GM21717 (cell line): ENCODE results near the gene MPND.

ENCODE experiments used
- ATAC-seq: cut with Tn5 transposase; IDR thresholded peaks from one replicate; pipeline ENCODE4 v1.9.1; 2021; ENCODE audit warnings: mild to moderate bottlenecking, moderate library complexity; ENCODE audit not compliant: unreplicated experiment

The MPND gene

DNA sequence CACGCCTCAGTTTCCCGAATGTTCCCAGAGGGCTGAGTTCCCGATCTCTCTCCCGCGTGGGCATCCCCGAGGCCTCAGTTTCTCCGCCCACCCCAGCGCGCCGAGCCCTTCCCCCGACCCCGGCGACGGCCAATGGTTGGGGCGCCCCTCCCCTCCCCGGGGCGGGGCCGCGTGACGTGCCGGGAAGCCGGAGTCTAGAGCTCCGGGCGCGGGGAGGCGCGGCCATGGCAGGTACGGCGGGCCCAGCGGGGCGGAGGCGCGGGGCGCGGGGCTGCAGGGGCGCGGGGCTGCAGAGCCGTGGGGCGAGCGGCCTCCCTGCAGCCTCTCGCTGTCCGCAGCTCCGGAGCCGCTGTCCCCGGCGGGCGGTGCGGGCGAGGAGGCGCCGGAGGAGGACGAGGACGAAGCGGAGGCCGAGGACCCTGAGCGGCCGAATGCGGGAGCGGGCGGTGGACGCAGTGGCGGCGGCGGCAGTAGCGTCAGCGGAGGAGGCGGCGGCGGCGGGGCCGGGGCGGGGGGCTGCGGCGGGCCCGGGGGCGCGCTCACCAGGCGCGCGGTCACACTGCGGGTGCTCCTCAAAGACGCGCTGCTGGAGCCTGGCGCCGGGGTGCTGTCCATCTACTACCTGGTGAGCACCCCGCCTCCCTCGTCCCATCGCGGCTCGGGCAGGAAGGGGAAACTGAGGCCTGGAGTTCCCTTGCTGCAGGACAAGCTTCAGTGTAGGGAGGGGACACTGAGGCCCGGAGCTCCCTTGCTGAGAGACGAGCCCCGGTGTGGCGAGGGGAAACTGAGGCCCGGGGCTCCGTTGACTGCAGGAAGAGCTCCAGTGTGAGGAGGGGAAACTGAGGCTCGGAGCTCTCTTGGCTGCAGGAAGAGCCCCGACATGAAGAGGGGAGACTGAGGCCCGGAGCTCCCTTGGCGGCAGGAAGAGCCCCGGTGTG, at the start of gene MPND:
TSS of gene MPND (plus strand) at position 193 of the 938 bp plus-strand sequence. CDS start at position 225, 32 bp downstream.
- peak; percentile 47 for ATAC-seq

DNA sequence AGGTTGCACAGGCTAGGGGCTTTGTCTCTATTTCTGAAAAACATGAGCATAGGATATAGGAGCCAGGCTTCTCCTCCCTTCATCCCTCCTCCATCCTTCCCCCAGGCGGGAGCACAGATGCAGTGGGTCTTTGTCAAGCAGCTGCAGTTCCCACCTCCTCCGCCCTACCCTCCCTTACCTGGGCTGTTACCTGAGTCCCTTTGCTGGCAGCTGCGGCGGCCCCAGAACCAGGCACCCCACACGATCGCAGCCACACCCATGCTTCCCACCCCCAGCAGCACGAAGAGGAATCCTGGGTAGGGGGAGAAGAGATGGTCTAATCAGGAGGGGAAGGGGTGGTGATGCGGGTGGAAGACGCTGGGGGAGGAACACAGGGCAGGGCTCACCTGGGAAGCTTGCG, 49.0 kb upstream of the MPND start:
- no peak for ATAC-seq

DNA sequence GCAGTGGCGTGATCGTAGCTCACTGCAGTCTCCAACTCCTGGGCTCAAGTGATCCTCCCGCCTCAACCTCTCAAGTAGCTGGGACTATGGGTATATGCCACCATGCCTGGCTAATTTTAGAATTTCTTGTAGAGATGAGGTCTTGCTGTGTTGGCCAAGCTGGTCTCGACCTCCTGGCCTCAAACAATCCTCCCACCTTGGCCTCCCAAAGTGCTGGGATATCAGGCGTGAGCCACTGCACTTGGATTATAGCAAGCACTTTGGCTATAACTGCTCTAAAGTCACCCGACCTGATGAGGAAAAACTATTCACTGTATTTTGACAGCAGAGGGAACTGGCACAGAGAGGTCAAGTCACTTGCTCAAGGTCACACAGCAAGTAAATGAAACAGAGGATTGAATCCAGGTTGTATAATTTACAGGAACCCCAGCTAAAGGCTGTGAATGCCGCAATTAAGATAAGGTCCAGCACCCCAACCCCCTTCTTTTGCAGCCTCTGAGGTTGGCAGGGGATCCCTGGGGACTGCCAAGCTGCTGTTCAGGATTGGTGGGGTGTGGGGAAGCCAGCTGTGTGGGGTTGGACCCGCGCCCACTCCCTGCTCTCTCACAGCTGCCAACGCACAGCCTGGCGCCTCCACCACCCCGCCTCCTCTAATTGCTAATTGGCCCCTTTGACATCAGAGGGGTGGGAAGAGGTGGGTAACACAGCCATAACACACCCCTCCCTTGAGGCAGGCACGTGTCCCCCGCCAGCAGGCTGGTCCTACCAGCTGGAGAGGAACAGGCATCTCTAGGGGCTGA, 47.2 kb upstream of the MPND start:
- no peak for ATAC-seq

GRCh38 chr19:4297901-4298809, 45.2 kb upstream of the MPND start:
- no peak for ATAC-seq

DNA sequence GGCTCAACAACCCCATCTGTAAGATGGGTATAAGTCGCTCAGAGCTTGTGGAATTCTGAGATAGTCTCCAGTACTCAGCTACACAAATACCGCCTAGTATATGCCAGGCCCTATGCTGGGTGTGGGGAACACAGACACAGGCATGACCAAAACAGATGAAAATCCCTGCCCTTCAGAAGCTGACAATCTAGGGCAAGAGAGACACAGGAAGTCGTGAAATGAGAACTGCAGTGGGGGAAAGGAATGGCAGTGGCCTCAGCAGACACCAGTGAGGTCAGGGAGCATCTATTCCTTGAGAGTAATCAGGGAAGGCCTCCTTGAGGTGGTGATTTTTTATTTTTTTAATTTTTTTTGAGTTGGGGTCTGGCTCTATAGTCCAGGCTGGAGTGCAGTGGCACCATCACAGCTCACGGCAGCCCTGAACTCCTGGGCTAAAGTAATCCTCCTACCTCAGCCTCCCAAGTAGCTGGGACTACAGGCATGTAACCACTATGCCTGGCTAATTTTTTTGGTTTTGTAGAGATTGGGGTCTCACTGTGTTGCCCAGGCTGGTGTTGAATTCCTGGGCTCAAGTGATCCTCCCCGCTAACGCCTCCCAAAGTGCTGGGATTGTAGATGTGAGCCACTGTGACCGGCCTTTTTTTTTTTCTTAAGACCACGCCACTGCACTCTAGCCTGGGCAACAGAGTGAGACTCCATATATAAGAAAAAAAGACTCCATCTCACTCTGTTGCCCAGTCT, 44.4 kb upstream of the MPND start:
- no peak for ATAC-seq

- ATAC-seq: no peak
Measured at GRCh38 chr19:4300589-4300988, 42.8 kb upstream of the MPND start.

GRCh38 chr19:4301590-4302242, 41.6 kb upstream of the MPND start:
- ATAC-seq: no peak

DNA sequence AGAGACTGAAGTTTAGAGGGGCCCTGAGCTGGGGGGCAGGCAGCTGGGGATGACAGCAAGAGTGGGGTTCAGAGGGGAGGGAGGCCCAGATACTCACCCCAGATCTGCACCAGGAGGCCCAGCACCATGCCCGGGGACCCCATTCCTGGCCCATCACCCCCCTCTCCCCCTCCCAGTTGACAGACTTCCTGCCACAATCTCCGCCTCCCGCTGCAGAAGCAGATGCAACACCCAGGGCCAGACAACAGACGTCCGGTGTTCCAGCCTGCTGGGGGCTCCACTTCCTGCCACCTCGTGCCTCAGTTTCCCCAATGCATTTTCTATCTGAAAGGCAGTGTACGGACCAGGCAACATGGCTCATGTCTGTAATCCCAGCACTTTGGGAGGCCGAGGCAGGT, 41.1 kb upstream of the MPND start, which contains the start of gene TMIGD2:
TSS of gene TMIGD2 (minus strand) at position 147 of the 398 bp plus-strand sequence. CDS start at position 143, 4 bp downstream.
- no peak for ATAC-seq

- ATAC-seq: no peak
Measured at GRCh38 chr19:4303819-4304537, 39.4 kb upstream of the MPND start.

GRCh38 chr19:4304538-4305256, 38.7 kb upstream of the MPND start, which contains the start of gene FSD1:
Gene FSD1 (plus strand): TSS chr19:4304598. CDS start chr19:4304747, 149 bp downstream.
- ATAC-seq: no peak

DNA sequence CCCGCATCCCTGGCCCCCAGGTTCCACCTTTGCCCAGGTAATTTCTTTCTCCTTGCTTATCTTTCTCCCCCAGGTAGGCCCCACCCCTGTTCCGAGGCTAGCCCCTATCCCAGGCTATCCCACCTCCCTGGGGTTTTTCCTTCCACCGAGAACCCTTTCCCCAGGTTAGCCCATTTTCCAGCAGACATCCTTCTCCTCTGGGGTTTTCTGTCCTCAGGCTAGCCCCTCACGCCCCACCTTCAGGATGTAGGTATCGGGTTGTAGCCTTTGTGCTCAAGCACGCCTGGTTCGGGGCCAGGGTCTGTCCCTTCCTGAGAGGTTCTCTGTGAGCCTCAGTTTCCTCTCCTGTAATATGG, 38.1 kb upstream of the MPND start:
- ATAC-seq: no peak

- ATAC-seq: no peak
Measured at GRCh38 chr19:4305659-4306058, 37.7 kb upstream of the MPND start.

DNA sequence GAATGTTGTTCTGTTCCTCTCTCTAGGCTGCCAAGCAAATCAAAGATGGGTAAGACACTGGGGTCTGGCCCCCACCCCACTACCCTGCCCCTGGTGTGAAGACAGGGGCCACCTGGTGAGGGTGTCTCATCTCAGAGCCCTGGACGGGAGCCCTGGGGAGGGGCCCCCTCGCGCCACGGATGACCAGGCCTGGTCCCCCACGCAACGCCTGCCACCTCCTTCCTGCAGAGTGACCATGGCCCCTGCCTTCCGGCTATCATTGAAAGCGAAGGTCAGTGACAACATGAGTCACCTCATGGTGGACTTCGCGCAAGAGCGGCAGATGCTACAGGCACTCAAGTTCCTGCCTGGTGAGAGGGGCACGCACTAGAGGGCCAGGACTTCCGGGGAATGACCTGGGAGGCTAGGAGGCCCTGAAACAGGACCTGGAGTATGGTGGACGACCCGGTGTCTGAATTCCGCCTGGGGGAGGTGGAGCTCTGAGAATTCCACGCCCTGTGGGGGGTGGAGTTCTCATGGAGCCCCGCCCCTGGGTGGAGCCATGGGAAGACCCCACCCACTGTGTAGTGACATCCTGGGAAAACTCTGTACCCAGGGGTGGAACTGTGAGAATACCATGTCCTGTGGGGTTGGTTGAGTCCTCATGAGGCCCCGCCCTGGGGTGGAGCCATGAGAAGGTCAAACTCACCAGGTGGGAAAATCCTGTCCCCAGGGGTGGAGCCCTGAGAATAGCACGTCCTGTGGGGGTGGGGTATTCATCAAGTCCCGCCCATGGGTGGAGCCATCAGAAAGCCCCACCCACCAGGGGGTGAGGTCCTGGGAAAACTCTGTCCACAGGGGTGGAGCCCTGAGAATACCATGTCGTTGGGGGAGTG, 32.9 kb upstream of the MPND start:
- ATAC-seq: no peak

DNA sequence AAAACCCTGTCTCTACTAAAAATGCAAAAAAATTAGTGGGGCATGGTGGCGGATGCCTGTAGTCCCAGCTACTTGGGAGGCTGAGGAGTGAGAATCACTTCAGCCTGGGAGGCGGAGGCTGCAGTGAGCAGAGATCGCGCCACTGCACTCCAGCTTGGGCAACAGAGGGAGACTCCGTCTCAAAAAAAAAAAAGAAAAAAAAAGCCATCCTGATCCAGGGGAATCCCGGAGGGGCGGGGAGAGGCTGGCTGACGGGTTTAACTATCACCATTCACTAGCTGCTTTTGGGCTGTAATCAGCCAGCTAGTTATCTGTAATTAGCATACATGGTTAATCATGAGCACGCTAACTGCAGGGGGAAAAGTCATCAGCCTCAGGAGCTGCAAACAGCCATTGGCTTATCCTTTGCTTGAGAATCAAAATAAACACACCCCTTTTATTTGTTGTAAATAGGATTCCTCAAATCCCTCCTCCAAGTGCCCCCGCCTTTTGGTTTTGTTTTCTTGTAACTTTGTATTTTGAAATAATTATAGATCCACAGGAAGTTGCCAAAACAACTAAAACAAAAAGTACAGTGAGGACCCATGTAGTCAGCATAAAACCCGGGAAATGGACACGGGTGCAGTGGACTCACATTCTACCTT, 29.4 kb upstream of the MPND start:
- no peak for ATAC-seq

DNA sequence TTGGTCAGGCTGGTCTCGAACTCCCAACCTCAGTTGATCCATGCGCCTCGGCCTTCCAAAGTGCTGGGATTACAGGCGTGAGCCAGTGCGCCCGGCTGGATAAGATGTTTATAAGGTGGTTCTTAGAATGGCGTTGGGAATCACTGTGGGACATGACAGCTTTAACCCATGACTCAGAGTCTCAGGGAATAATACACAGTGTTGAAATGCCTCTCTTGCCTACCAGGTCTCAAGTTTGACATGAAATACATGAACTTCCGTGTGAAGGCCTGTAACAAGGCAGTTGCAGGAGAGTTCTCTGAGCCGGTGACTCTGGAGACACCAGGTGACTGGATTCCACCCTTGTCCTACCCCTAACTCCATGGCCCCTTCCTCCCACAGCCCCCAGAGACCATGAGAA, 26.4 kb upstream of the MPND start:
- no peak for ATAC-seq

GRCh38 chr19:4318460-4318859, 24.9 kb upstream of the MPND start:
- no peak for ATAC-seq
